ENCODE results near the gene PSMA8. TPM values are rescaled to one million over a fixed set of nuclear protein-coding genes. Genes with fewer than 3 reads are reported as not detected.

Gene PSMA8
- total and polyA plus RNA-seq, 10 donors, result 0.34 to 1.4 (median 0.77) TPM; not detected in 3

GRCh38 chr18:26208977-26209376 lies 75.3 kb downstream of the PSMA8 start:
- DNase-seq, result no peak
- H3K4me3 ChIP-seq, result no peak overlapping the region
- no peaks in the 10 kb centered on the region for H3K9me3 ChIP-seq
- 69 to 90% (median 88%) methylated on average over 2 of the region's 2 CpGs for WGBS, 5 donors
- no peak overlapping the region for H3K27ac ChIP-seq
- TF ChIP-seq POLR2AphosphoS5 (IDR thresholded peaks at IDR 0.05), result no peak
- no peak for TF ChIP-seq CTCF (IDR thresholded peaks at IDR 0.05 in 8 of 11, conservative IDR thresholded peaks at IDR 0.05 in 3 of 11)
- TF ChIP-seq POLR2A (IDR thresholded peaks at IDR 0.05), result no peak
- H3K36me3 ChIP-seq, result no peaks in the 10 kb centered on the region
- no peaks in the 10 kb centered on the region for H3K27me3 ChIP-seq (replicated peaks in 1 of 7)
- no peaks in the 10 kb centered on the region for H3K4me1 ChIP-seq
- intact Hi-C loops (cut with DNase I; ENCODE audit: low total_unique reads), result no loop called here

GRCh38 chr18:26210147-26210546 lies 76.5 kb downstream of the PSMA8 start:
- 89 to 95% (median 91%) methylated on average over 4 of the region's 4 CpGs for WGBS, 5 donors
- DNase-seq, result no peak
- Histone ChIP-seq H3K27ac (no peak overlapping the region), H3K4me1 (peaks cover 0 to 10% (median 6%) of the 10 kb centered on the region in 6 donors), H3K36me3 (no peaks in the 10 kb centered on the region), H3K27me3 (replicated peaks in 1 of 7) (no peaks in the 10 kb centered on the region), H3K4me3 (no peak overlapping the region), H3K9me3 (no peaks in the 10 kb centered on the region)
- TF ChIP-seq POLR2AphosphoS5 (IDR thresholded peaks at IDR 0.05) (no peak), POLR2A (IDR thresholded peaks at IDR 0.05) (no peak), CTCF (IDR thresholded peaks at IDR 0.05 in 8 of 11, conservative IDR thresholded peaks at IDR 0.05 in 3 of 11) (no peak)
- intact Hi-C loops (cut with DNase I; ENCODE audit: low total_unique reads), result no loop called here

- Histone ChIP-seq H3K4me3 (peak overlapping the region in 2 of 8 donors; percentile 2 to 16), H3K9me3 (no peaks in the 10 kb centered on the region), H3K27me3 (replicated peaks in 1 of 7) (no peaks in the 10 kb centered on the region), H3K27ac (peak overlapping the region; percentile 48 to 80 (median 70)), H3K36me3 (no peaks in the 10 kb centered on the region), H3K4me1 (peaks cover 0 to 27% (median 9%) of the 10 kb centered on the region in 6 donors)
- TF ChIP-seq POLR2A (IDR thresholded peaks at IDR 0.05) (peak in 1 of 3 donors; percentile 31), CTCF (IDR thresholded peaks at IDR 0.05 in 8 of 11, conservative IDR thresholded peaks at IDR 0.05 in 3 of 11) (no peak), POLR2AphosphoS5 (IDR thresholded peaks at IDR 0.05) (peak in 1 of 3 donors; percentile 58)
- intact Hi-C loops (cut with DNase I; ENCODE audit: low total_unique reads), result no loop called here
- WGBS, 5 donors, result 30 to 44% (median 31%) methylated on average over 7 of the region's 7 CpGs
- no peak for DNase-seq
Measured at GRCh38 chr18:26215247-26215970, 81.7 kb downstream of the PSMA8 start.

GRCh38 chr18:26225022-26225693 lies 91.5 kb downstream of the PSMA8 start:
- Histone ChIP-seq H3K36me3 (no peaks in the 10 kb centered on the region), H3K4me1 (peaks cover 10 to 38% (median 32%) of the 10 kb centered on the region in 6 donors), H3K27me3 (replicated peaks in 1 of 7) (no peaks in the 10 kb centered on the region), H3K9me3 (no peaks in the 10 kb centered on the region), H3K27ac (no peak overlapping the region), H3K4me3 (no peak overlapping the region)
- TF ChIP-seq CTCF (IDR thresholded peaks at IDR 0.05 in 8 of 11, conservative IDR thresholded peaks at IDR 0.05 in 3 of 11) (no peak), POLR2A (IDR thresholded peaks at IDR 0.05) (no peak), POLR2AphosphoS5 (IDR thresholded peaks at IDR 0.05) (no peak)
- intact Hi-C loops (cut with DNase I; ENCODE audit: low total_unique reads), result no loop called here
- no peak for DNase-seq
- 91 to 93% (median 91%) methylated on average over 7 of the region's 7 CpGs for WGBS, 5 donors
